Neural cell (in vitro differentiated cells): ENCODE results near the gene TMPRSS11A. TPM values are rescaled to one million over a fixed set of nuclear protein-coding genes. Genes with fewer than 3 reads are reported as not detected.

ENCODE experiments used
- H2AFZ ChIP-seq: fragments of 200-600, 300-800 bp; sonication (generic), shearing (Covaris generic); 2 replicates; pipeline ENCODE4 v1.6.0; 2014; ENCODE audit warnings: low read depth, mild to moderate bottlenecking, antibody characterized with exemption, low read length, moderate library complexity
- H3F3A ChIP-seq: fragments of 200-600 bp; shearing (Covaris generic); 2 replicates; pipeline ENCODE4 v1.6.1; 2016; ENCODE audit warnings: mild to moderate bottlenecking, moderate library complexity, mixed read lengths, antibody characterized with exemption, low read length; ENCODE audit not compliant: insufficient read depth, poor library complexity, severe bottlenecking
- H3K27ac ChIP-seq: fragments of 200-600, 300-800 bp; sonication (generic), shearing (Covaris generic); 2 replicates; pipeline ENCODE4 v1.5.1; 2014; ENCODE audit warnings: mild to moderate bottlenecking, low read length, moderate library complexity
- H3K27me3 ChIP-seq: fragments of 300-800, 200-600 bp; sonication (generic), shearing (Covaris generic); 2 replicates; pipeline ENCODE4 v1.6.0; 2014; ENCODE audit warnings: mild to moderate bottlenecking, low read depth, low read length, moderate library complexity; ENCODE audit not compliant: insufficient read depth
- H3K36me3 ChIP-seq: fragments of 300-800, 200-600 bp; sonication (generic), shearing (Covaris generic); 2 replicates; pipeline ENCODE4 v1.5.1; 2014; ENCODE audit warnings: mild to moderate bottlenecking, antibody characterized with exemption, low read length, moderate library complexity; ENCODE audit not compliant: insufficient read depth
- H3K4me2 ChIP-seq: fragments of 300-800, 200-600 bp; sonication (generic), shearing (Covaris generic); 2 replicates; pipeline ENCODE4 v1.6.0; 2014; ENCODE audit warnings: mild to moderate bottlenecking, low read length
- H3K4me3 ChIP-seq: fragments of 300-800, 200-600 bp; sonication (generic), shearing (Covaris generic); 2 replicates; pipeline ENCODE4 v1.5.1; 2014; ENCODE audit warnings: mild to moderate bottlenecking, low read length, moderate library complexity
- H3K79me2 ChIP-seq: fragments of 200-600 bp; shearing (Covaris generic); replicated peaks from 2 replicates; pipeline ENCODE4 v1.6.0; 2014; ENCODE audit warnings: mild to moderate bottlenecking, low read length, moderate library complexity; ENCODE audit not compliant: insufficient read depth
- H3K9ac ChIP-seq: fragments of 300-800, 200-600 bp; sonication (generic), shearing (Covaris generic); 2 replicates; pipeline ENCODE4 v1.6.1; 2016; ENCODE audit warnings: mild to moderate bottlenecking, low read length, mixed read lengths
- H3K9me2 ChIP-seq: fragments of 200-600 bp; shearing (Covaris generic); 2 replicates; pipeline ENCODE4 v1.6.1; 2016; ENCODE audit warnings: mild to moderate bottlenecking, low read length, mixed read lengths; ENCODE audit not compliant: insufficient read depth
- H3K9me3 ChIP-seq: fragments of 200-600, 300-800 bp; sonication (generic), shearing (Covaris generic); 2 replicates; pipeline ENCODE4 v1.6.1; 2016; ENCODE audit warnings: mild to moderate bottlenecking, mixed run types, low read length, moderate library complexity, mixed read lengths
- H4K20me1 ChIP-seq: fragments of 200-600 bp; shearing (Covaris generic); 2 replicates; pipeline ENCODE4 v1.6.1; 2016; ENCODE audit warnings: mild to moderate bottlenecking, mixed run types; ENCODE audit not compliant: insufficient read depth
- CTCF ChIP-seq: fragments of 450-650 bp; IDR thresholded peaks from 2 replicates; pipeline ENCODE4 v1.5.1; 2014; ENCODE audit warnings: antibody characterized with exemption, mild to moderate bottlenecking, moderate library complexity; ENCODE audit not compliant: poor library complexity, severe bottlenecking
- EP300 ChIP-seq: fragments of 450-650 bp; conservative IDR thresholded peaks from 2 replicates; pipeline ENCODE4 v1.6.1; 2014; ENCODE audit warnings: antibody characterized with exemption, mild to moderate bottlenecking, moderate library complexity; ENCODE audit not compliant: poor library complexity, severe bottlenecking
- EZH2 ChIP-seq: fragments of 200-600, 300-800 bp; shearing (Covaris generic), sonication (generic); IDR thresholded peaks from 2 replicates; pipeline ENCODE4 v1.6.1; 2014; ENCODE audit warnings: antibody characterized with exemption, low read length, borderline replicate concordance, mild to moderate bottlenecking; ENCODE audit not compliant: insufficient read depth, poor library complexity, severe bottlenecking
- MXI1 ChIP-seq: fragments of 450-650 bp; conservative IDR thresholded peaks from 2 replicates; pipeline ENCODE4 v1.6.1; 2014; ENCODE audit warnings: antibody characterized with exemption, mild to moderate bottlenecking; ENCODE audit not compliant: poor library complexity, severe bottlenecking
- POLR2AphosphoS5 ChIP-seq: IDR thresholded peaks from 2 replicates; pipeline ENCODE4 v1.6.1; 2012
- RAD21 ChIP-seq: fragments of 450-650 bp; conservative IDR thresholded peaks from 2 replicates; pipeline ENCODE4 v1.6.1; 2014; ENCODE audit warnings: antibody characterized with exemption, mild to moderate bottlenecking, moderate library complexity
- REST ChIP-seq: IDR thresholded peaks from 2 replicates; pipeline ENCODE4 v1.6.1; 2012; ENCODE audit warnings: borderline replicate concordance
- SMC3 ChIP-seq: fragments of 450-650 bp; conservative IDR thresholded peaks from 2 replicates; pipeline ENCODE4 v1.6.1; 2014; ENCODE audit warnings: antibody characterized with exemption, mild to moderate bottlenecking, moderate library complexity; ENCODE audit not compliant: poor library complexity
- TAF1 ChIP-seq: IDR thresholded peaks from 2 replicates; pipeline ENCODE4 v1.6.1; 2012; ENCODE audit warnings: low read depth
- polyA plus RNA-seq: library from polyadenylated mRNA; depleted of rRNA; stranded (reverse); fragments of >200 nt; gene quantifications from 2 replicates; pipeline ENCODE4 v1.2.3, GENCODE V29; 2014

Gene TMPRSS11A
- polyA plus RNA-seq, 1 donor from 2014 or later = not detected

GRCh38 chr4:67897686-67898085, 65.6 kb downstream of the TMPRSS11A start:
- no peaks in the 10 kb centered on the region for H3K36me3 ChIP-seq
- H3K4me3 ChIP-seq = no peak overlapping the region
- H4K20me1 ChIP-seq = no peaks in the 10 kb centered on the region
- no peaks in the 10 kb centered on the region for H3K27me3 ChIP-seq
- H3K9me3 ChIP-seq = no peaks in the 10 kb centered on the region
- no peaks in the 10 kb centered on the region for H3F3A ChIP-seq
- no peak overlapping the region for H3K9ac ChIP-seq
- TF ChIP-seq MXI1 = no peak
- TF ChIP-seq EZH2 = no peak
- no peak for TF ChIP-seq SMC3
- TF ChIP-seq POLR2AphosphoS5 = no peak
- no peak for TF ChIP-seq REST
- TF ChIP-seq CTCF = no peak
- TF ChIP-seq TAF1 = no peak
- TF ChIP-seq RAD21 = no peak
- H3K4me2 ChIP-seq = no peak overlapping the region
- no peak overlapping the region for H3K27ac ChIP-seq
- H3K9me2 ChIP-seq = no peaks in the 10 kb centered on the region
- no peak overlapping the region for H2AFZ ChIP-seq
- no peaks in the 10 kb centered on the region for H3K79me2 ChIP-seq

GRCh38 chr4:67896421-67897065, 66.8 kb downstream of the TMPRSS11A start:
- Histone ChIP-seq H3K36me3 (no peaks in the 10 kb centered on the region), H3K9me3 (no peaks in the 10 kb centered on the region), H3K27ac (no peak overlapping the region), H3F3A (no peaks in the 10 kb centered on the region), H4K20me1 (no peaks in the 10 kb centered on the region), H3K27me3 (no peaks in the 10 kb centered on the region), H2AFZ (no peak overlapping the region), H3K4me2 (no peak overlapping the region), H3K79me2 (no peaks in the 10 kb centered on the region), H3K9ac (no peak overlapping the region), H3K9me2 (no peaks in the 10 kb centered on the region), H3K4me3 (no peak overlapping the region)
- no peak for TF ChIP-seq POLR2AphosphoS5
- TF ChIP-seq CTCF = no peak
- TF ChIP-seq EP300 = no peak
- TF ChIP-seq REST = no peak
- no peak for TF ChIP-seq MXI1
- TF ChIP-seq TAF1 = no peak
- TF ChIP-seq EZH2 = no peak
- TF ChIP-seq RAD21 = no peak
